Fibroblast of pulmonary artery (primary cell): ENCODE measurements around the gene IBA57.
"Not testable (repeated sequence)": the region's sequence is repeated elsewhere in the genome, so short reads cannot be mapped to it uniquely, and the experiment has no call there.

ENCODE experiments used
- DNase-seq: peaks from one replicate; pipeline ENCODE4 v3.0.0-alpha.2; 2010; ENCODE audit warnings: low read depth
- H3K4me3 ChIP-seq: replicated peaks from 2 replicates; pipeline ENCODE4 v1.5.1; 2011; ENCODE audit warnings: low read depth, mild to moderate bottlenecking, control low read depth, low read length, moderate library complexity
- CTCF ChIP-seq: IDR thresholded peaks from 2 replicates; pipeline ENCODE4 v1.5.1; 2011; ENCODE audit warnings: mild to moderate bottlenecking, control low read depth, low read length, inconsistent platforms; ENCODE audit errors: missing control alignments

Gene IBA57

GRCh38 chr1:228168563-228169270, 3.1 kb downstream of the IBA57 start:
- TF ChIP-seq CTCF: no peak
- no peak overlapping the region for H3K4me3 ChIP-seq
- DNase-seq: no peak

DNA sequence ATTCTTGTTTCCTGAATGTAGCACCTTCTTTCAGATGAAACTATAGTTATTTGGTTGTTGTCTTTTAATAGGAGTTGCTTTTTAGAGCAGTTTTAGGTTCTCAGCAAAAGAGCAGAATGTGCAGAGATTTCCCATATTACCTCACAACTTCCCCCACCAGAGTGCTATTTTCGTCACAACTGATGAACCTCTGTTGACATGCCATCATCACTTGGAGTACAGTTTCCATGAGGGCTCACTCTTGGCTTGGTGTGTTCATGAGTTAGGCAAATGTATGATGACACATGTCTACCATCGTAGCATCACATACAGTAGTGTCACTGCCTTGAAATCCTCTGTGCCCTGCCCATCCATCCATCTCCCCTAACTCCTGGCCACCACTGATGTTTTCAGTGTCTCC, 3.7 kb downstream of the IBA57 start:
- no peak for TF ChIP-seq CTCF
- no peak overlapping the region for H3K4me3 ChIP-seq
- no peak for DNase-seq

DNA sequence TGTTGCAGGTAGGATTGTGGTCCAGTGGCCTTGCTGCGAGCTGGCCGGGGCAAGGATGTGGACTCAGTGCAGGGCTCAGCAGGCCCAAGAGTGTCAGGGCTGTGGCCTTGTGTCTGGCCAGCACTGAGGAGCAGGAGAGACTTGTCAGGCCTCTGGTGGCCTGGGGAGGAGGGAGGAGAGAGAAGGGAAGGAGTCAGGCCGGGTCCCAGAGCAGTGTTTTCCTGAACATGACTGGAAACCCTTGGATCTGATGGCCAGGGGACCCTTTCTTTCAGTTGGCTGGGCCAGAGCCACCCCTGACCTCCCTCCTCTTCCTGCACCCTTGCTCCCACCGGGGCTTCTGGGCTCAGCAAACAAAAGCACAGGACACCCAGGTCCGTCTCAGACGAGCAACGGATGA, 5.1 kb downstream of the IBA57 start:
- no peak for TF ChIP-seq CTCF
- DNase-seq: no peak
- H3K4me3 ChIP-seq: no peak overlapping the region

DNA sequence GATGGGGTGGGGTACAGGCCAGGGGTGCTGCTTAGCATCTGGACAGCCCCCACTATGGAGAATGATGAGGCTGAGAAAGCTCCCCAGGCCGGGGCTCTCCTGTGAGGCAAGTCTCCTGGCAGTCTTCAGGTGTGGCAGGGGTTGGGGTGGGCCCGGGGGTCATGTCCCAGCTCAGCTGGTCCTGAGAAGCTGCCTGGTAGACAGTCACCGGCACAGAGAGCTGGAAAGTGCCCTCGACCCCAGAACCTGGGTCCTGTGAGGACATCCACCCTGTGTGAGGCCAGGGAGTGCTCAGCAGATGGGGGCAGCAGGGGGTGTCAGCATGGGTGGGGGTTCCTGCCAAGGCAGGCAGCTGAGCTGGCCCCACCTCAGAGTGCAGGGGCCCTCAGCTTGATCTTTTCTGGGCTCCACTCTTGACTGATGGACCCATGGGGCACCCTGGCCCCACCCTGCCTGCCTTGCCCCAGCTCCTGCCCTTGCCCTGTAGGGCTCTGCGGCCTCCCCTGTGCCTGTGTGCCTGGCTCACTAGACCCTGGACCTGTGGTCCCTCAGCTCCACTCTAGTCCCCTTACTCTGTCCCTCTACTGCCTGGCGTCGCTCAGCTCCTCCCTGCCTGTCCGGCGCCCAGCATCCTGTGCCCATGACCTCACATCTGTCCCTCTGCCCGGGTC, 5.8 kb downstream of the IBA57 start:
- TF ChIP-seq CTCF: no peak
- no peak overlapping the region for H3K4me3 ChIP-seq
- no peak for DNase-seq

DNA sequence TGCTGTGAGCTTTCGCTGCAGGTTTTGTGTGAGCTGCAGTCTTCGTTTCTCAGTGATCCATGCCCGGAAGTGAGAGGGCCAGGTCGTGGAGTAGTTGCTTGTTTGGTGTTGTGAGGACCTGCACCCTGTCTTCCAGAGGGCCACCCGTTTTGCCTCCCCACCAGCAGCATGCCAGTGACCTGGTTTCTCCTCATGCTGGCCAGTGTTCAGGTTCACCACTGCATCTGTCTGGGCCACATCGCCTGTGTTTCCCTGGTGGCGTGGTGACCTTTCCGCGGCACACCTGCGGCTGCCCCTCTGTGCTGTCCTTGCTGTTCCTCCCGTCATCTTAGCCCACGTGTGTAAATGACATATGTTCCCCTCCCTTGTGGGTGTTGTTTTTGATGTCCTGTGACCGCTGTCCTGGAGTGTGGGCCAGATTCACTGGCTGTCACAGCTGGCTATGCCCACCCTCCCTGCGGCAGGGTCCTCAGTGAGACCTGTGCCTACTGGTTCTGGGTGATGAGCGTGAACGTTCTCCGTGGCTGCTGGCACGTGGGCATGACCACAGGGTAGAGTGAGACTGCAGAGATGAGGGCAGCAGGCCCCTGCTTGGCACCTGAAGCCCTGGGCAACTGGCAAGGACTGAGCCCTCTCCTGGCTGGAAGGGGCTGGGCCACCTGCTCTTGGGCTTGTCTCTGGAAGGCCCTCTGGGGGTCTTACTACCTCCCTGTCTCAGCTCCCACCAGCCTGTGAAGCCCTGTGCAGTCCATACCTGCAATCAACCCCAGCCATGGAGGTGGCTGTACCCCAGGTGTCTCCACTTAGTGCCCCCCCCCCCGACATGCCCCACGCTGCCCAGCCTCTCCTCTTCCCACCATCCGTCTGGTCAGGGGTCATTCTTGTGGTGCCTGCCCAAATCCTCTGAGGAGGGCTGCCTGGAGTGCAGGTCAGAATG, 7.3 kb downstream of the IBA57 start:
- no peak overlapping the region for H3K4me3 ChIP-seq
- DNase-seq: no peak
- TF ChIP-seq CTCF: no peak

DNA sequence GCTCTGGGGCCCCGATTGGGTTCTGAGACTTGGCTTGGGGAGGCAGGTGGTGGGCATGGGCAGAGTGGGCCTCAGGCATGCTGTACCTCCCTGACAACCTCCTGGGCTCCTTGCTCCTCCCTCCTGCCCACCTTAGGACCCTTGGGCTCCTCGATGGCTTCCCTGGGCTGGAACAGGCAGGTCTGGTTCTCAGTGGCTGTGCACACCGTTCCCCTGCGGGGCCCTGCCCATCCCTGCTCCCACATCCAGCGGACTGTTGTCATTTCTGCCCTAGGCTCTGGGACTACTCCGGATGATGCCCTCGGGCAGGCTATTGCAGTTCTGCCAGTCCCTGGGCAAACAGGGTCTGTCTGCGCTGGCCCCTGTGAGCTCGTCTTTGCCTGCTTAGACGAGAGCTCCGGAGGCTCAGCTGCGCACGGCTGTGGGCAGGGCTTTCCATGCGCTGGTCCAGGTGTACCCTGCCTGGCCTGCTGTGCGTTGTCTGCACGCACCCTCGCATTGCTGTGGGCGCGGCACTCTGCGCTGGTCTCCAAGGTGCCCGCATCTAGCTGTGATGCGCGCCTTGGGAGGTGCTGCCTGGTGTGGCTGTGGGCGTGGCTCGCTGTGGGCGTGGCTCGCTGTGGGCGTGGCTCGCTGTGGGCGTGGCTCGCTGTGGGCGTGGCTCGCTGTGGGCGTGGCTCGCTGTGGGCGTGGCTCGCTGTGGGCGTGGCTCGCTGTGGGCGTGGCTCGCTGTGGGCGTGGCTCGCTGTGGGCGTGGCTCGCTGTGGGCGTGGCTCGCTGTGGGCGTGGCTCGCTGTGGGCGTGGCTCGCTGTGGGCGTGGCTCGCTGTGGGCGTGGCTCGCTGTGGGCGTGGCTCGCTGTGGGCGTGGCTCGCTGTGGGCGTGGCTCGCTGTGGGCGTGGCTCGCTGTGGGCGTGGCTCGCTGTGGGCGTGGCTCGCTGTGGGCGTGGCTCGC, 8.2 kb downstream of the IBA57 start:
- not testable (repeated sequence) for DNase-seq

More for the DNA sequence above, 8.2 kb downstream of the IBA57 start:
- not testable (repeated sequence) for H3K4me3 ChIP-seq
